Upper lobe of left lung (tissue), 4 donors: Measurements from ENCODE around the gene KHNYN.

Experiments
- CTCF ChIP-seq, 6 experiments: fragments of 450-650 bp in 4 of 6; fragments of 200-600 bp in 2 of 6; sonication (generic) in 2 of 6; IDR thresholded peaks; one replicate each; pipeline ENCODE4 v1.5.1; 2016 to 2019; ENCODE audit warnings: antibody characterized with exemption in 6 of 6
- EP300 ChIP-seq, 4 donors: sonication (generic); formaldehyde crosslinking; IDR thresholded peaks; one replicate each; pipeline ENCODE4 v1.5.1; 2017; ENCODE audit warnings: antibody characterized with exemption in 4 of 4, control low read depth in 2 of 4
- POLR2A ChIP-seq, 4 donors: fragments of 450-650 bp; IDR thresholded peaks; one replicate each; pipeline ENCODE4 v1.5.1; 2016 to 2017; ENCODE audit warnings: antibody characterized with exemption in 4 of 4, mild to moderate bottlenecking in 2 of 4
- POLR2AphosphoS5 ChIP-seq, 2 donors: sonication (generic); formaldehyde crosslinking; IDR thresholded peaks; one replicate each; pipeline ENCODE4 v1.5.1; 2017; ENCODE audit warnings: antibody characterized with exemption in 2 of 2

- TF ChIP-seq CTCF (IDR thresholded peaks at IDR 0.05), result no peak
- no peak for TF ChIP-seq POLR2A (IDR thresholded peaks at IDR 0.05)
- TF ChIP-seq EP300 (IDR thresholded peaks at IDR 0.05), result no peak
- no peak for TF ChIP-seq POLR2AphosphoS5 (IDR thresholded peaks at IDR 0.05)
Observed at GRCh38 chr14:24439257-24439656, 9.5 kb downstream of the KHNYN start.
